Thoracic aorta (tissue), 2 donors: ENCODE results near the gene PLA1A. TPM values are rescaled to one million over a fixed set of nuclear protein-coding genes. Genes with fewer than 3 reads are reported as not detected.

Experiments
- ATAC-seq: fragments of 150-250 bp; one replicate; pipeline ENCODE4 v1.8.0; 2017; ENCODE audit warnings: low read depth; ENCODE audit not compliant: insufficient number of reproducible peaks, low FRiP score
- DNase-seq: peaks from one replicate; pipeline ENCODE4 v3.0.0-alpha.2; 2020; ENCODE audit warnings: low spot score
- H3K27ac ChIP-seq, 2 donors: fragments of 200-600 bp; sonication (generic); 1 replicate in 1 of 2; 2 replicates in 1 of 2; pipeline ENCODE4 v1.5.1; 2016; ENCODE audit warnings: mild to moderate bottlenecking in 2 of 2, moderate library complexity in 2 of 2
- H3K27me3 ChIP-seq: fragments of 200-600 bp; sonication (generic); replicated peaks from 2 replicates; pipeline ENCODE4 v1.6.0; 2016; ENCODE audit warnings: mild to moderate bottlenecking; ENCODE audit not compliant: insufficient read depth
- H3K36me3 ChIP-seq: fragments of 200-600 bp; sonication (generic); one replicate; pipeline ENCODE4 v1.5.1; 2016
- H3K4me1 ChIP-seq, 2 donors: fragments of 200-600 bp; sonication (generic); 1 replicate in 1 of 2; 2 replicates in 1 of 2; pipeline versions ENCODE4 v1.5.1 to v1.6.0; 2016; ENCODE audit warnings: low read depth in 2 of 2, mild to moderate bottlenecking in 1 of 2; ENCODE audit not compliant: control insufficient read depth in 1 of 2
- H3K4me3 ChIP-seq: fragments of 200-600 bp; sonication (generic); 2 replicates; pipeline ENCODE4 v1.5.1; 2016; ENCODE audit warnings: mild to moderate bottlenecking
- H3K9me3 ChIP-seq: fragments of 200-600 bp; sonication (generic); 2 replicates; pipeline ENCODE4 v1.5.1; 2016
- total RNA-seq, 2 donors: library from RNA; depleted of rRNA; stranded (reverse); fragments of >200 nt; gene quantifications; one replicate each; pipeline versions ENCODE4 v1.1.0 to v1.2.3, GENCODE V29; 2016
- TF ChIP-seq, protein P1 (sequence below): fragments of 200-600 bp; sonication (generic); IDR thresholded peaks from one replicate; pipeline ENCODE4 v1.5.1; 2019; ENCODE audit warnings: antibody characterized with exemption

The PLA1A gene
- total RNA-seq, 2 donors from 2014 or later: 4.9 to 20.8 TPM

DNA sequence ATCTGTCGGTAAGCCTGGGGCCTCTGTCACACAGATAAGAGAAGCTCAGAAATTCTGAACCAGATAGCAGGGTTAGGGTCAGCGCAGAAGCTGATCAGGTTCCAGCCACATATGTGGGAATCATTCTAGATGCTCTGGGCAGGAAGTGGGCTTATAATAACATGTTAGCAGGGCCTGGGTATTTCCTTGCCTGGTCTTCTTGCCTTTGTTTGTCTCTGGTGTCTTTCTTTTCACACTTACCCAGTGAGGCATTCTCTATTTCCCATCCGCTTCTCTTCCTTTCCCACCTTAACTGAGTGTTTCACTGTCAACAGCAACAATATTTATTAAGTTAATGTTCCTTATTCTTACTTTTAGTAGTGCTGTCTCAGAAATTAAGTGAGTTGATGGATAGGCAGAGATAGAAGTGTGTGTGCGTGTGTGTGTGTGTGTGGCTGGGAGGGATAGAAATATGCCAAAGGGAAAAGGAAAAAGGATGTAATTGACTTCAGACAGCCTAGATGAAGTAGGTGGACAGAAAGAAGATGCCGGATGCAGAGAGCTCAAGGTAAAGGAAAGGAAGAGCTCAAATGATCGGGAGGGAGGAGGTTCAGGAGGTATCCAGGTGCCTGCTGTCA lies 2.0 kb downstream of the PLA1A start:
- Histone ChIP-seq H3K9me3 (no peaks in the 10 kb centered on the region), H3K4me3 (no peak overlapping the region), H3K27me3 (no peaks in the 10 kb centered on the region), H3K4me1 (peaks cover 0 to 17% of the 10 kb centered on the region in 2 donors), H3K27ac (no peak overlapping the region), H3K36me3 (no peaks in the 10 kb centered on the region)
- TF ChIP-seq, protein P1, sequence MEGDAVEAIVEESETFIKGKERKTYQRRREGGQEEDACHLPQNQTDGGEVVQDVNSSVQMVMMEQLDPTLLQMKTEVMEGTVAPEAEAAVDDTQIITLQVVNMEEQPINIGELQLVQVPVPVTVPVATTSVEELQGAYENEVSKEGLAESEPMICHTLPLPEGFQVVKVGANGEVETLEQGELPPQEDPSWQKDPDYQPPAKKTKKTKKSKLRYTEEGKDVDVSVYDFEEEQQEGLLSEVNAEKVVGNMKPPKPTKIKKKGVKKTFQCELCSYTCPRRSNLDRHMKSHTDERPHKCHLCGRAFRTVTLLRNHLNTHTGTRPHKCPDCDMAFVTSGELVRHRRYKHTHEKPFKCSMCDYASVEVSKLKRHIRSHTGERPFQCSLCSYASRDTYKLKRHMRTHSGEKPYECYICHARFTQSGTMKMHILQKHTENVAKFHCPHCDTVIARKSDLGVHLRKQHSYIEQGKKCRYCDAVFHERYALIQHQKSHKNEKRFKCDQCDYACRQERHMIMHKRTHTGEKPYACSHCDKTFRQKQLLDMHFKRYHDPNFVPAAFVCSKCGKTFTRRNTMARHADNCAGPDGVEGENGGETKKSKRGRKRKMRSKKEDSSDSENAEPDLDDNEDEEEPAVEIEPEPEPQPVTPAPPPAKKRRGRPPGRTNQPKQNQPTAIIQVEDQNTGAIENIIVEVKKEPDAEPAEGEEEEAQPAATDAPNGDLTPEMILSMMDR: no peak
- no peak for DNase-seq
- no peak for ATAC-seq

DNA sequence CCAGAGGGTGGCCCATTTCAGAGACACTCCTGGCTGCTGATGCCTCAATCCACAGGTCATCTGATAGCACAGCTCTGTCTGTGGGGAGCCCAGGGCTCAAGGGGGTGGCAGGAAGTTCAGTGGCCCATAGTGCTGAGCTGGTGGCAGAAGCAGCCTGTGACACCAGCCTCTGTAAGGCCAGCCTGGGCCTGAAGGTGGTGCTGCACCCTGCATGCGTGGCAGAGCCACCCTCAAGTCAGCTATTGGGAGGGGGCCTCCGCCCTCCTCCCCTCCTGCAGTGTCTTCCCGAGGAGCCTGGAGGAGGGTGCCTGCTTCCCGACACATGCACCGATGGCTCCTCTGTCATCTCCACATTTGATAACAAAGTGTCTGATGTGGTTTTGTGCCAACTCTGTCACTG lies 3.0 kb downstream of the PLA1A start:
- H3K27me3 ChIP-seq: no peaks in the 10 kb centered on the region
- H3K9me3 ChIP-seq: no peaks in the 10 kb centered on the region
- H3K4me1 ChIP-seq: peaks cover 0 to 17% of the 10 kb centered on the region in 2 donors
- TF ChIP-seq, protein P1: no peak
- DNase-seq (no peak), ATAC-seq (no peak)
- H3K36me3 ChIP-seq: no peaks in the 10 kb centered on the region
- no peak overlapping the region for H3K27ac ChIP-seq
- H3K4me3 ChIP-seq: no peak overlapping the region

DNA sequence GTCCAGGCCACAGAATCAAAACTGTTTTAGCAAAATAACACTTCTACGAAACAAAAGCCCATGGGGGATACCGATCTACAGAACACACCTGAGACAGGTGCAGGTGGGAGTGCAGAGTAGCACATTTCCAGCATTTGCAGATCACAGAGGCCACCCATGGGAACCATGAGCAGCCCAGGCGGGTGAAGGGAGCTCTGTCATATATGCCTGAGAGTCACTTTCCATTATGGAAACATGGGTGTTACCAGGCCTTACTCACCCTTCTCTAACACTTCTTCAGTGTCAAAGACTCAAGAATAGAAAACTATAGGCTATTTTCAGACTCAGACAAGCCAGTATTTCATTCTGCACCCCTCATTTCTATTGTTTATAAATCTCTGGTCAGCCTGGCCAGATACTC lies 3.5 kb downstream of the PLA1A start:
- Histone ChIP-seq H3K27me3 (no peaks in the 10 kb centered on the region), H3K36me3 (no peaks in the 10 kb centered on the region), H3K27ac (no peak overlapping the region), H3K4me3 (no peak overlapping the region), H3K9me3 (no peaks in the 10 kb centered on the region), H3K4me1 (peaks cover 0 to 17% of the 10 kb centered on the region in 2 donors)
- ATAC-seq (no peak), DNase-seq (no peak)
- TF ChIP-seq, protein P1: no peak

DNA sequence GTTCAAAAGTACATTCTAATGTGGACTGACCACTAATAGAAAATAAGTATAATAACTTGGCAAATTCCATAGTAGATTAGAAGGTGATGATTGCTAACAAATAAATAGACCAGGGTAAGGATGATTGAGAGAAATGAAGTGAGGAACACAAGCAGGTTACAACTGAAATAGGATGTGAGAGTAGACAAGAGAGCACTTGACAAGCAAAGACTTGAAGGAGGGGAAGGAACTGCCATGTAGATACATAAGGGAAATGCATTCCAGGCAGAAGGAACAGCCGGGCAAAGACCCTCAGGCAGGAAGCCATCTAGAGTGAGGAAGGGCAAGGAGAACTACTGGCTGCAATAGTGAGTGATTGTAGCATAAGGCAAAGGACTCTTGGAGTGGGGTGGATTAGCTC lies 5.0 kb downstream of the PLA1A start:
- ATAC-seq: no peak
- TF ChIP-seq, protein P1: no peak
- Histone ChIP-seq H3K27me3 (no peaks in the 10 kb centered on the region), H3K4me3 (no peak overlapping the region), H3K9me3 (no peaks in the 10 kb centered on the region), H3K36me3 (no peaks in the 10 kb centered on the region), H3K27ac (peak overlapping the region in 1 of 2 donors; percentile 35), H3K4me1 (peaks cover 0 to 13% of the 10 kb centered on the region in 2 donors)
- DNase-seq: no peak

DNA sequence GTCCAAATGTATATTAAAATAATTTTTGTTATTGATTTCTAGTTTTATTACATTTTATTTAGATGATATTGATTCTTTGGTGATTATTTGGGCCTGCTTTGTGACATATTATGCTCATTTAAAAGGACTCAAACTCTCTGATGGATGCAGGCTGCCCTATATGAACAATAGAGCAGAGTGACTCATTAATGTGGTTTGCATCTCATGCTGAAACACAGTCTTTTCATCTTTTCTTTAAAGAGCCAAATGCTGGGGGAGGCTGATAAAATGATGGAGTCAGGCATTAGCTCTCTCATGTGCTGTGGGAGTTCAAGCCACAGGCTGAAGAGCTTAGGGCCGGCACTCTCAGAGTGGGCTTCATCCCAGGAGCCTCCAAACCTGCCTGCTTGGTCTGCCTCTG lies 7.2 kb downstream of the PLA1A start:
- ATAC-seq (no peak), DNase-seq (no peak)
- Histone ChIP-seq H3K4me3 (no peak overlapping the region), H3K4me1 (peaks cover 0 to 13% of the 10 kb centered on the region in 2 donors), H3K9me3 (no peaks in the 10 kb centered on the region), H3K27me3 (no peaks in the 10 kb centered on the region), H3K36me3 (no peaks in the 10 kb centered on the region), H3K27ac (no peak overlapping the region)
- TF ChIP-seq, protein P1: no peak
